Measurements from ENCODE around the gene RERE.

DNA sequence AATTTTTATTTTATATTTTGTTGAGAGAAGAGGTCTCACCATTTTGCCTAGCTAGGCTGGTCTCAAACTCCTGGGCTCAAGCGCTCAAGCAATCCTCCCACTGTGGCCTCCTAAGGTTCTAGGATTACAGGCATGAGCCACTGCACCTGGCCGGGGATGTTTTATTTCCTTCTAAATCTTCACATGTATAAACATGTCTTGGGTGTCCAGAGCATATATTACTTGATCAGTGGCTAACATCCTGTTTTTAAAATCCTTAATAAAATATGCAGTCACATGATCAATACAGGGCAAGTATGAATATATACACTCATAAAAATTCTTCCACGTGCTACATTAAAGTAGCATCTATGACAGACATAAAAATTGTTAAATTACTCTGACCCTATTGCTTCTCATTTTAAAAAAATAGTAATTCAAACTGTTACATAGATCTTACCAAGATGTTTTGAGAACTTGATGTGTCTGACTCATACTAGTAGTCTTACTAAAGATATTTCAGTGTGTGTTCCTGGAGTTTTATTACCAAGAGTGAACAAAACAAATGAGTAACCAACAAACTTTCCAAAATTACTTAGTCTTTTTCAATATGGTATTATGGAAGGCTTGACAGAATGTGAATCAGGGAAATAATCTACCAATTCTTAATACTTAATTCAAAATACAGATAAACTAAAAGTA, 277.0 kb downstream of the RERE start:
- TF ChIP-seq, protein P1, sequence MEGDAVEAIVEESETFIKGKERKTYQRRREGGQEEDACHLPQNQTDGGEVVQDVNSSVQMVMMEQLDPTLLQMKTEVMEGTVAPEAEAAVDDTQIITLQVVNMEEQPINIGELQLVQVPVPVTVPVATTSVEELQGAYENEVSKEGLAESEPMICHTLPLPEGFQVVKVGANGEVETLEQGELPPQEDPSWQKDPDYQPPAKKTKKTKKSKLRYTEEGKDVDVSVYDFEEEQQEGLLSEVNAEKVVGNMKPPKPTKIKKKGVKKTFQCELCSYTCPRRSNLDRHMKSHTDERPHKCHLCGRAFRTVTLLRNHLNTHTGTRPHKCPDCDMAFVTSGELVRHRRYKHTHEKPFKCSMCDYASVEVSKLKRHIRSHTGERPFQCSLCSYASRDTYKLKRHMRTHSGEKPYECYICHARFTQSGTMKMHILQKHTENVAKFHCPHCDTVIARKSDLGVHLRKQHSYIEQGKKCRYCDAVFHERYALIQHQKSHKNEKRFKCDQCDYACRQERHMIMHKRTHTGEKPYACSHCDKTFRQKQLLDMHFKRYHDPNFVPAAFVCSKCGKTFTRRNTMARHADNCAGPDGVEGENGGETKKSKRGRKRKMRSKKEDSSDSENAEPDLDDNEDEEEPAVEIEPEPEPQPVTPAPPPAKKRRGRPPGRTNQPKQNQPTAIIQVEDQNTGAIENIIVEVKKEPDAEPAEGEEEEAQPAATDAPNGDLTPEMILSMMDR (IDR thresholded peaks at IDR 0.05; ENCODE audit: poor library complexity): no peak
- no peak for TF ChIP-seq EZH2 (IDR thresholded peaks at IDR 0.05; ENCODE audit: borderline replicate concordance)
- no peak for TF ChIP-seq EZH2phosphoT487 (IDR thresholded peaks at IDR 0.05; ENCODE audit: low read depth, severe bottlenecking, unreplicated experiment)

Data from hepatocyte (in vitro differentiated cells).